Nucleus accumbens (tissue), 56 donors: ENCODE data around the gene ADAP2.
"Not testable (repeated sequence)": the region's sequence is repeated elsewhere in the genome, so short reads cannot be mapped to it uniquely, and the experiment has no call there.

Experiments used
- DNase-seq, 56 donors: peaks; one replicate each; lab custom pipeline; 2025; lab: John Stamatoyannopoulos, UW

The ADAP2 gene

DNA sequence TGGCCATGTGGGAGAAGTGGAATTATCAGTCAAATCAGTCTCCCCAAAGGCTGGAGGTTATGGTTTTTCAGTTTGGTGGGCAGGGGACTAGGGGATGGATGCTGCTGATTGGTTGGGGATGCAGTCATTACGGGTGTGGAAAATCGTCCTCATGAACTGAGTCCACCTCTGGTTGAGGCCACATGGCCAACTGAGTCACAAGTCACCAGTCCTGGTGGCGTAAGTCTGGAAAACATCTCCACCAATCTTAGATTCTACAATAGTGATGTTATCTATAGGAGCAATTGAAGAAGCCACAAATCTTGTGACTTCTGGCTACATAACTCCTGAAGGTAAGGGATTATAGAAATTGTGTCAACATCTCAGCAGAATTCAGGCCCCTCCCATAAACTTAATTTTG is 43.9 kb downstream of the ADAP2 start:
- DNase-seq, result no peak

DNA sequence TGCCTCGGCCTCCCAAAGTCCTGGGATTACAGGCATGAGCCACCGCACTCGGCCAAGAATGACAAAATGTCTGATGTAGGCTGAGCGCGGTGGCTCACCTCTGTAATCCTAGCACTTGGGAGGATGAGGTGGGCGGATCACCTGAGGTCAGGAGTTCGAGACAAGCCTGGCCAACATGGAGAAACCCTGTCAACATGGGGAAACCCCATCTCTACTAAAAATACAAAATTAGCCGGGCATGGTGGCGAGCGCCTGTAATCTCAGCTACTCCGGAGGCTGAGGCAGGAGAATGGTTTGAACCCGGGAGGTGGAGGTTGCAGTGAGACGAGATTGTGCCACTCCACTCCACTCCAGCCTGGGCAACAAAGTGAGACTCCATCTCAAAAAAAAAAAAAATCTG is 46.2 kb downstream of the ADAP2 start:
- not testable (repeated sequence) for DNase-seq

GRCh38 chr17:30969989-30970830 is 48.5 kb downstream of the ADAP2 start:
- peak in 1 of 56 donors; percentile 35 for DNase-seq

DNA sequence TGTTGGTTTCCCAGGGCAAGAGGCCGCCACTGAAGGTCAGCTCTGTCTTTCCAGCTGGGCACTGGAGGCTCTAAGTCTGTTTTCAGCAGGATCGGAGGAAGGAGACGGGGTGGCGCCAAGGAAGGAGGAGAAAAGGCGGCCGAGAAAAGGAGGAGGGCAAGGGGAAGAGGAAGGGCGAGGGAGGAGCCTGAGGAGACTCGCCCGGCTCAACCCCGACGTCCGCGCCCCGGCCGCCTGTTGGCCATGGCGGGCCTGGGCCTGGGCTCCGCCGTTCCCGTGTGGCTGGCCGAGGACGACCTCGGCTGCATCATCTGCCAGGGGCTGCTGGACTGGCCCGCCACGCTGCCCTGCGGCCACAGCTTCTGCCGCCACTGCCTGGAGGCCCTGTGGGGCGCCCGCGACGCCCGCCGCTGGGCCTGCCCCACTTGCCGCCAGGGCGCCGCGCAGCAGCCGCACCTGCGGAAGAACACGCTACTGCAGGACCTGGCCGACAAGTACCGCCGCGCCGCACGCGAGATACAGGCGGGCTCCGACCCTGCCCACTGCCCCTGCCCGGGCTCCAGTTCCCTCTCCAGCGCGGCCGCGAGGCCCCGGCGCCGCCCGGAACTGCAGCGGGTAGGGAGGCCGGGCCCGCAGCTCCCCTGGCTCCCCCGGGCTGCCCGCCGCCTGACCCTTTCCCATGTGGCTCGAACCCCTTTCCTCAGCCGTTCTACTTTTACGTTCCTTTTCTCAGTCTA is 49.3 kb downstream of the ADAP2 start, which contains the start of gene RNF135:
Gene RNF135, plus strand, starts transcription at position 209 of the 737 bp plus-strand sequence. Its CDS starts 35 bp downstream, at position 244.
- peak in 50 of 56 donors; percentile 8 to 79 (median 44) for DNase-seq

- DNase-seq, result no peak
These were observed 53.5 kb downstream of the ADAP2 start for GRCh38 chr17:30975042-30975820.

- DNase-seq, result not testable (repeated sequence)
These were observed 58.2 kb downstream of the ADAP2 start for GRCh38 chr17:30979919-30980318.

DNA sequence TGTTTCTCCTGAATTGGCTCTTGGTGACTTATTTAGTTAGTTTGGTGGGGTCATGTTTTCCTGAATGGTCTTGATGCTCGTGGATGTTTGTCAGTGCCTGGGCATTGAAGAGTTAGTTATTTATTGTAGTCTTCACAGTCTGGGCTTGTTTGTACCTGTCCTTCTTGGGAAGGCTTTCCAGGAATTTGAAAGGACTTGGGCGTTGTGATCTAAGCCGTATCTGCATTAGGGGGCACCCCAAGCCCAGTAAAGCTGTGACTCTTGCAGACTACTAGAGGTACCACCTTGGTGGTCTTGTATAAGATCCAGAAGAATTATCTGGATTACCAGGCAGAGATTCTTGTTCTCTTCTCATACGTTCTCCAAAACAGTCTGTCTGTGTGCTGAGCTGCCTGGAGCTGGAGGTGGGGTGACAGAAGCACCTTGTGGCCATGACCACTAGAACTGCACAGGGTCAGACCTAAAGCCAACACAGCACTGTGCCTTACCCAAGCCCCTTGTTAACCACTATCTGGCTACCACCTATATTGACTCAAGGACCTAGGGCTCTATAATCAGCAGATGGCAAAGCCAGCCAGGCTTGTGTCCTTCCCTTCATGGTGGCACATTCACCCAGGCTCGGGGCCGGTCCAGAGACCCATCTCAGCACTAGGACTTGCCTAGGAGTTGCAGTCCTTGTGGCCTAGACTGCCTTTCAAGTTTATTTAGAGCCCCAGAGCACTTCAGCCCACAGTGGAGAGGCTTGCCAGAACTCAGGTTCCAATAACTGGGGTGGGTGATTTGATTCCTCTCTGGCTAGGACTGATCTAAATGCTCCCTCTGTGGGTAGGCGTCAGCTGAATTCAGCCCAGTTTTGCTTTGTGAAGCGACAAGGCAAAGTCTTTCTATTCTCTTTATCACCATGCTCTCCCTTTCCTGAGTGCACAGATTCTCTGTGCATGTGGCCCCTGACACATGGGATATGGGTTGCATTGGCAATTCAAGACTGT is 60.1 kb downstream of the ADAP2 start:
- no peak for DNase-seq

DNA sequence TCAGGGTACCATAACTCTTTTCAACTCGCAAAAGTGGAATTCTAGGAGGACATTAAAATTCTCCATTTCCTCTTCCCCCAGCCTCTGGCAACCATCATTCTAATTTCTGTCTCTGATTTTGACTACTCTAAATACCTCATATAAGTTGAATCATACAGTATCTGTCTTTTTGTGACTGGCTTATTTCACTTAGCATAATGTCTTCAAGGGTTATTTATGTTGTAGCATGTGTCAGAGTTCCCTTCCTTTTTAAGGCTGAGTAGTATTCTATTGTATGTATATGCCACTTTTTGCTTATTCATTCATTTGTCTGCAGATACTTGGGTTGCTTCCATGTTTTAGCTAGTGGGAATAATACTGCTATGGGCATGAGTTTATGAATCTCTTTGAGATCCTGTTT is 61.1 kb downstream of the ADAP2 start:
- no peak for DNase-seq

- DNase-seq, result no peak
These were observed 68.7 kb downstream of the ADAP2 start for GRCh38 chr17:30990458-30990857.

DNA sequence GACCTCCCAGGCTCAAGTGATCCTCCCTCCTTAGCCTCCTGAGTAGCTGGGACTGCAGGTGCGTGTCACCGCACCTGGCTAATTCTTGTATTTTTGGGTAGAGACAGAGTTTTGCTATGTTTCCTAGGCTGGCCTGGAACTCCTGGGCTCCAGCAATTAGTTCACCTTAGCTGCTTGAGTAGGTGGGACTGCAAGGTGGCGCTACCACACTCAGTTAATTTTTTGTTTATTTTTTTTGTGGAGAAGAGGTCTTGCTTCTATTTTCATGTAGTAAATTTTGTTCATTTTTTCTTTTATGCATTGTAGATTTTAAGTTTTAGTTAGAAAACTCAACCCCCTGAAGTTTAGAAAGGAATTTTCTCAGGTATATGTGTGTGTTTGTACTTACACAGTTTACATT is 70.8 kb downstream of the ADAP2 start:
- no peak for DNase-seq

DNA sequence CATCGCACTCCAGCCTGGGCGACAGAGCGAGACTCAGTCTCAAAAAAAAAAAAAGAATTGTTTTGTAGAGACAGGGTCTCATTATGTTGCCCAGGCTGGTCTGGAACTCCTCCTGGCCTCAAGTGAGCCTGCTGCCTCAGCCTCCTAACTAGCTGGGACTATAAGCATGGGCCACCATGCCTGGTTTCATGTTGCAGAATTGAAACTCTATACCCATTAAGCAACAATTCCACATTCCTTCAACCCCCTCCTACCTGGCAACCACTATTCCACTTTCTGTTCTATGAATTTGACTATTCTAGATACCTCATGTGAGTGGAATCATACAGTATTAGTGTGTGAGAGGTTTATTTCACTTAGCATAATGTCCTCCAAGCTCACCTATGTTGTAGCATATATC is 73.6 kb downstream of the ADAP2 start:
- no peak for DNase-seq

GRCh38 chr17:30996486-30996885 is 74.7 kb downstream of the ADAP2 start:
- DNase-seq, result no peak

DNA sequence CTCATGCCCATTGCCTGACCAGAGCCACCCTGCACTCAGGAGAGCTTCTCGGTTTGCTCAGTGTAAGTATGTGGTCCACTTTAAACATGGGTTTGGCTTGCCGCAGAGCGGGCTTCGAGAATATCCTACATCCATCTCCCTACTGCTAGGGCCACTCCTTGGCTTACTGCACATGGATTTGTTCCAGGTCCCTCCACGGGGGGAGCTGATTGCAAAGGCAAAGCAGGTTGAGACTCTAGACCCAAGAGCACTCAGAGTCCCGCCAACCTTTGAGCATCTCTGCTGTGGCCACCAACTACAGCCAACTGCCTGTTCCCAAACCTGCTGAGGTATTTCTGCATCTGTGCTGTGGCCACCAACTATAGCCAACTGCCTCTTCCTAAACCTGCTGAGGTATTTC is 75.5 kb downstream of the ADAP2 start:
- DNase-seq, result no peak

GRCh38 chr17:30997842-30998241 is 76.1 kb downstream of the ADAP2 start:
- DNase-seq, result no peak

GRCh38 chr17:31002047-31002446 is 80.3 kb downstream of the ADAP2 start:
- DNase-seq, result no peak

DNA sequence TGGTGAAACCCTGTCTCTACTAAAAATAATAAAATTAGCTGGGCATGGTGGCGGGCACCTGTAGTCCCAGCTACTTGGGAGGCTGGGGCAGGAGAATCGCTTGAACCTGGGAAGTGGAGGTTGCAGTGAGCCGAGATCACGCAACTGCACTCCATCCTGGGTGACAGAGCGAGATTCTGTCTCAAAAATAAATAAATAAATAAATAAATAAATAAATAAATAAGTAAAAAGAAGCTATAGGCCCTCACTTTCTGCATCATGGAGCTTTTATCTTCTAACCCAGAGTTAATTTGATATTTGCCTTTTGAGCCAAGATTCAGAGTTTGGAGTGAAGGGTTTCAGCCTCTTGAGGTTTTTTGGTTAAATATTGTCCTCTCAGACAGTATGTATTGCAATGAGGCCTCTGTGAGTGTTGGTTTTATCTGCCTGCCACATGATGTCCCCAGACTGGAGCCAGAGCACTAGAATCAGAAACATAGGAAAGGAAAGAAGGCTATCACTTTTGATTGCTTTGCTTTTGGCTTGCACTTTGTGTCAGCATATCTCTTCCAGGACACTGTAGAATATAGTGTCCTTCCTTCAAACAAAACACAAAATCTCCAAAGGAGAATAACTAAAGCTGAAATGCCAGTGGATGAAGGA is 81.6 kb downstream of the ADAP2 start:
- DNase-seq, result no peak

DNA sequence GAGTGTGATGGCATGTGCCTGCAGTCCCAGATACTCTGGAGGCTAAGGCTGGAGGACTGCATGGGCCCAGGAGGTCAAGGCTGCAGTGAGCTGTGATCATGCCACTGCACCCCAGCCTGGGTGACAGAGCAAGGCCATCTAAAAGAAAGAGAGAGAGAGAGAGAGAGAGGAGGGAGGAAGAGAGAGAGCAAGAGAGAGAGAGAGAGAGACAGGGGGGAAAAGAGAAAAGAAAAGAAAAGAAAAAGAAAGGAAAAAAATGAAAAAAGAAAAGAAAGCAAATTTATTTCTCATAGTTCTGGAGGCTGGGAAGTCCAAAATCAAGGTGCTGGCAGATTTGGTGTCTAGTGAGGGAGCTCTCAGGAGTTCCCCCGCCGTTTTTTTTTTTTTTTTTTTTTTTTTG is 82.4 kb downstream of the ADAP2 start:
- DNase-seq, result no peak

DNA sequence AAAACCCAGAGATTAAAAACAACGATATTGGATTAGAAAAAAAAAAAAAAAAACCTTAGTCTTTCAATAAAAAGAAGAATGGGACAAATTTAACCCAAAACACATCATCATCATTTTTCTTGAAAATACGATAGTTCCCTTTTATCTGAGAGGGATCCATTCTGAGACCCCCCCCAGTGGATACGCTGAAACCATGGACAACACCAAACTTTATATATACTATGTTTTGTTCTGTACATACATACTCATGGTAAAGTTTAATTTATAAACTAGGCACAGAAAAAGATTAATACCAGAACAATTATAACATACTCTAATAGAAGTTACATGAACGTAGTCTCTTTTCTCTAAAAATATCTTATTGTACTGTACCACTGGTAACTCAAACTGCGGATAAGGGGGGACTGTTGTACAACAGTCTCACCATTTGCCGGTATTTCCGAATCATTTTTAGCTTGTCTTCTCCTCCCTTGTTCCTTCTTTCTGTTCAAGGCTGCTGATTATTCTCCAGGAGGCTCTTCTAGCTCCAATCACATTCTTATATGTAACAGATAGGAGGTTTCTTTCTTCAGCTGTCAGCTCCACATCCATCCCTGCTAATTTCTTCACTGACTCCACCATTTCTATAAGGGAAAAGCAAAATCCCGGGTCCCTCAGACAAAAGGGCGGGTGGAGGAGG is 86.1 kb downstream of the ADAP2 start:
- DNase-seq, result no peak
